H9 (cell line): Measurements from ENCODE around the gene LRRC58. TPM values are rescaled to one million over a fixed set of nuclear protein-coding genes. Genes with fewer than 3 reads are reported as not detected.
A peak's percentile ranks its signal among the peaks of the same experiment; 100 is the strongest.

Experiments
- DNase-seq: peaks from one replicate; pipeline ENCODE4 v3.0.0-alpha.2; 2017
- H2AFZ ChIP-seq: one replicate; pipeline ENCODE4 v1.6.1; 2013; ENCODE audit warnings: mild to moderate bottlenecking, low read length, control low read depth, moderate library complexity
- H2AK5ac ChIP-seq: 2 replicates; pipeline ENCODE4 v1.6.1; 2013; ENCODE audit warnings: low read length, control low read depth, mixed read lengths; ENCODE audit not compliant: insufficient read length
- H2BK120ac ChIP-seq: one replicate; pipeline ENCODE4 v1.6.1; 2013; ENCODE audit warnings: low read depth, mild to moderate bottlenecking, low read length, control low read depth, inconsistent platforms; ENCODE audit not compliant: poor library complexity, severe bottlenecking
- H2BK12ac ChIP-seq: 2 replicates; pipeline ENCODE4 v1.6.1; 2013; ENCODE audit warnings: low read length, control low read depth, mixed read lengths, low read depth; ENCODE audit not compliant: insufficient read length
- H2BK15ac ChIP-seq: 2 replicates; pipeline ENCODE4 v1.6.1; 2013; ENCODE audit warnings: low read depth, low read length, control low read depth
- H2BK20ac ChIP-seq: one replicate; pipeline ENCODE4 v1.6.1; 2013; ENCODE audit warnings: low read depth, mild to moderate bottlenecking, low read length, control low read depth, inconsistent platforms; ENCODE audit not compliant: poor library complexity, severe bottlenecking
- H2BK5ac ChIP-seq: 2 replicates; pipeline ENCODE4 v1.6.1; 2013; ENCODE audit warnings: low read length, control low read depth, mixed read lengths; ENCODE audit not compliant: insufficient read length
- H3K14ac ChIP-seq: 2 replicates; pipeline ENCODE4 v1.6.1; 2013; ENCODE audit warnings: low read length, control low read depth; ENCODE audit not compliant: insufficient read depth
- H3K18ac ChIP-seq: 2 replicates; pipeline ENCODE4 v1.6.1; 2013; ENCODE audit warnings: low read depth, mild to moderate bottlenecking, mixed read lengths, low read length, control low read depth; ENCODE audit not compliant: insufficient read length
- H3K23ac ChIP-seq: 2 replicates; pipeline ENCODE4 v1.6.1; 2013; ENCODE audit warnings: low read length, control low read depth, mixed read lengths, low read depth; ENCODE audit not compliant: insufficient read length
- H3K23me2 ChIP-seq: 2 replicates; pipeline ENCODE4 v1.6.1; 2013; ENCODE audit warnings: low read depth, mild to moderate bottlenecking, mixed read lengths, low read length, control low read depth; ENCODE audit not compliant: insufficient read length, poor library complexity, severe bottlenecking
- H3K27ac ChIP-seq: 2 replicates; pipeline ENCODE4 v1.5.1; 2013; ENCODE audit warnings: low read length, control low read depth, mixed read lengths, low read depth; ENCODE audit not compliant: insufficient read length
- H3K27me3 ChIP-seq: 2 replicates; pipeline ENCODE4 v1.6.1; 2013; ENCODE audit warnings: low read length, control low read depth, inconsistent platforms; ENCODE audit not compliant: insufficient read depth
- H3K4ac ChIP-seq: 2 replicates; pipeline ENCODE4 v1.6.1; 2013; ENCODE audit warnings: low read depth, mild to moderate bottlenecking, control low read depth, inconsistent platforms, low read length, moderate library complexity
- H3K4me1 ChIP-seq: 2 replicates; pipeline ENCODE4 v1.6.1; 2013; ENCODE audit warnings: low read length, control low read depth, inconsistent platforms; ENCODE audit not compliant: insufficient read depth
- H3K4me2 ChIP-seq: 2 replicates; pipeline ENCODE4 v1.6.1; 2013; ENCODE audit warnings: low read length, control low read depth, mixed read lengths; ENCODE audit not compliant: insufficient read length, insufficient read depth
- H3K56ac ChIP-seq: 2 replicates; pipeline ENCODE4 v1.6.1; 2013; ENCODE audit warnings: low read depth, mild to moderate bottlenecking, mixed read lengths, low read length, control low read depth; ENCODE audit not compliant: insufficient read length
- H3K79me1 ChIP-seq: 2 replicates; pipeline ENCODE4 v1.6.1; 2013; ENCODE audit warnings: low read depth, mild to moderate bottlenecking, moderate library complexity, low read length, control low read depth, inconsistent platforms; ENCODE audit not compliant: insufficient read depth, poor library complexity, severe bottlenecking
- H3K79me2 ChIP-seq: 2 replicates; pipeline ENCODE4 v1.6.1; 2013; ENCODE audit warnings: low read length, control low read depth, inconsistent platforms; ENCODE audit not compliant: insufficient read depth
- H3K9ac ChIP-seq: 2 replicates; pipeline ENCODE4 v1.6.1; 2013; ENCODE audit warnings: low read length, control low read depth, mixed read lengths; ENCODE audit not compliant: insufficient read length; ENCODE audit errors: extremely low read depth
- H3K9me3 ChIP-seq: one replicate; pipeline ENCODE4 v1.6.1; 2013; ENCODE audit warnings: low read depth, low read length, inconsistent platforms; ENCODE audit not compliant: control insufficient read depth
- H3T11ph ChIP-seq: one replicate; pipeline ENCODE4 v1.6.1; 2013; ENCODE audit warnings: mild to moderate bottlenecking, low read length, control low read depth, inconsistent platforms
- H4K20me1 ChIP-seq: one replicate; pipeline ENCODE4 v1.6.1; 2013; ENCODE audit not compliant: control insufficient read depth, insufficient read length, insufficient read depth
- H4K5ac ChIP-seq: 2 replicates; pipeline ENCODE4 v1.6.1; 2013; ENCODE audit warnings: low read depth, mild to moderate bottlenecking, mixed read lengths, low read length, control low read depth; ENCODE audit not compliant: insufficient read length
- H4K8ac ChIP-seq: replicated peaks from 2 replicates; pipeline ENCODE4 v1.6.1; 2013; ENCODE audit warnings: low read length, control low read depth, mixed read lengths, low read depth; ENCODE audit not compliant: insufficient read length
- H4K91ac ChIP-seq: 2 replicates; pipeline ENCODE4 v1.6.1; 2013; ENCODE audit warnings: low read depth, mild to moderate bottlenecking, moderate library complexity, mixed read lengths, low read length, control low read depth; ENCODE audit not compliant: insufficient read length
- H3K27ac Mint-ChIP-seq, 3 experiments: 2 replicates in 2 of 3; 3 replicates in 1 of 3; pipeline ENCODE4 v1.8.0; 2020 to 2021; ENCODE audit warnings: mixed read lengths in 3 of 3, mild to moderate bottlenecking in 1 of 3, moderate library complexity in 1 of 3
- H3K27me3 Mint-ChIP-seq: 2 replicates; pipeline ENCODE4 v1.8.0; 2021; ENCODE audit warnings: low read depth, mild to moderate bottlenecking, moderate library complexity, mixed read lengths
- H3K36me3 Mint-ChIP-seq, 3 experiments: 2 replicates in 2 of 3; 3 replicates in 1 of 3; pipeline ENCODE4 v1.8.0; 2020 to 2021; ENCODE audit warnings: low read depth in 3 of 3, mixed read lengths in 3 of 3; ENCODE audit not compliant: insufficient read depth in 1 of 3
- H3K4me1 Mint-ChIP-seq, 2 experiments: 2 replicates each; pipeline ENCODE4 v1.8.0; 2020; ENCODE audit warnings: mixed read lengths in 2 of 2
- H3K4me3 Mint-ChIP-seq, 2 experiments: 2 replicates in 1 of 2; 3 replicates in 1 of 2; pipeline ENCODE4 v1.8.0; 2020 to 2021; ENCODE audit warnings: mild to moderate bottlenecking in 2 of 2, mixed read lengths in 2 of 2, moderate library complexity in 1 of 2
- H3K9me3 Mint-ChIP-seq, 2 experiments: 2 replicates in 1 of 2; 3 replicates in 1 of 2; pipeline ENCODE4 v1.8.0; 2020; ENCODE audit warnings: mild to moderate bottlenecking in 2 of 2, mixed read lengths in 2 of 2, moderate library complexity in 1 of 2
- CTCF ChIP-seq: fragments of 200-600 bp; sonication (generic); conservative IDR thresholded peaks from 3 replicates; pipeline ENCODE4 v1.8.0; 2021; ENCODE audit warnings: antibody characterized with exemption, mild to moderate bottlenecking
- WGBS: extraction: QIAGEN DNeasy Blood & Tissue Kit; methylation state at CpG from one replicate; pipeline ENCODE4 v1.1.7; 2013; ENCODE audit warnings: missing lambda C conversion rate, low lambda C conversion rate, mixed read lengths; ENCODE audit not compliant: insufficient read length; ENCODE audit errors: extremely low coverage; 5-methylcytosine and 5-hydroxymethylcytosine counted together
- total RNA-seq: library from RNA; stranded (reverse); gene quantifications from 2 replicates; pipeline ENCODE4 v1.2.1, GENCODE V29; 2021

LRRC58 gene
- total RNA-seq, 1 experiment from 2014 or later: 18.2 TPM

GRCh38 chr3:120286465-120286864, 62.7 kb downstream of the LRRC58 start:
- Mint-ChIP-seq H3K27ac (no peak overlapping the region), H3K4me3 (peak overlapping the region in 1 of 2 experiments; percentile 7; a peak in 2 of 5 replicates), H3K36me3 (no peaks in the 10 kb centered on the region), H3K4me1 (peaks cover 11 to 14% of the 10 kb centered on the region in 2 experiments), H3K27me3 (peaks cover 51% of the 10 kb centered on the region), H3K9me3 (peaks cover 4% of the 10 kb centered on the region in 2 experiments; a peak in 4 of 5 replicates)
- Histone ChIP-seq H3K56ac (no peak overlapping the region), H3K4me2 (no peak overlapping the region), H2BK20ac (no peak overlapping the region), H3T11ph (no peak overlapping the region), H4K5ac (no peak overlapping the region), H3K9ac (no peak overlapping the region), H3K9me3 (no peaks in the 10 kb centered on the region), H4K20me1 (no peaks in the 10 kb centered on the region), H2BK120ac (no peak overlapping the region), H3K14ac (no peak overlapping the region), H3K4ac (no peak overlapping the region), H2AK5ac (no peak overlapping the region), H2AFZ (no peak overlapping the region), H2BK5ac (no peak overlapping the region), H3K27me3 (peaks cover 6% of the 10 kb centered on the region; the same call in 1 of the 2 replicates), H3K27ac (no peak overlapping the region), H3K79me1 (no peaks in the 10 kb centered on the region), H3K79me2 (no peaks in the 10 kb centered on the region), H2BK15ac (no peak overlapping the region), H4K8ac (no peak overlapping the region), H3K23ac (no peak overlapping the region), H2BK12ac (no peak overlapping the region), H3K4me1 (no peaks in the 10 kb centered on the region), H3K23me2 (no peaks in the 10 kb centered on the region), H4K91ac (no peak overlapping the region), H3K18ac (no peak overlapping the region)
- DNase-seq: no peak
- no peak for TF ChIP-seq CTCF
- no CpG with 5 or more reads among the region's 2 CpGs for WGBS
